ENCODE results near the gene PIGQ.

DNA sequence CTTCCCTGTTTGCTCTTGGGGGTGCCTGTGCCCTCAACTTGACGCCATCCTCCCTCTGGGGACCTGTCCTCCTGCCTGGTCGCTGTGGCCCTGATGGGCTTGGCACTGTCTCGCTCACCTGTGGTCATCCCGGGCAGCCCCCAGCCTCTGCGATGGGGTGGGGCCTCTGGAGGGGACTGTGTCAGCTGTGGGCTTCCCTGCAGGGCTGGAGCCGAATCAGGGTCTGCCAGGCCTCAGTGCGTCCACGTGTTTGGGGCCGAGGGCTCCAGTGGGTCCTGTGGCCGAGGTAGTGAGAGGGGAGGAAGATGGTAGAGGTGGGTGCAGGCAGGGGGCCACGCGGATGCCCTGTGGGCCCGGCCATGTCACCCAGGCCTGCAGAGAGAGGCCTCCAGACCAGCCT, 8.0 kb downstream of the PIGQ start:
- TF ChIP-seq POLR2A (IDR thresholded peaks at IDR 0.05) (no peak), POLR2AphosphoS5 (IDR thresholded peaks at IDR 0.05) (no peak)
- TF ChIP-seq, protein P1, sequence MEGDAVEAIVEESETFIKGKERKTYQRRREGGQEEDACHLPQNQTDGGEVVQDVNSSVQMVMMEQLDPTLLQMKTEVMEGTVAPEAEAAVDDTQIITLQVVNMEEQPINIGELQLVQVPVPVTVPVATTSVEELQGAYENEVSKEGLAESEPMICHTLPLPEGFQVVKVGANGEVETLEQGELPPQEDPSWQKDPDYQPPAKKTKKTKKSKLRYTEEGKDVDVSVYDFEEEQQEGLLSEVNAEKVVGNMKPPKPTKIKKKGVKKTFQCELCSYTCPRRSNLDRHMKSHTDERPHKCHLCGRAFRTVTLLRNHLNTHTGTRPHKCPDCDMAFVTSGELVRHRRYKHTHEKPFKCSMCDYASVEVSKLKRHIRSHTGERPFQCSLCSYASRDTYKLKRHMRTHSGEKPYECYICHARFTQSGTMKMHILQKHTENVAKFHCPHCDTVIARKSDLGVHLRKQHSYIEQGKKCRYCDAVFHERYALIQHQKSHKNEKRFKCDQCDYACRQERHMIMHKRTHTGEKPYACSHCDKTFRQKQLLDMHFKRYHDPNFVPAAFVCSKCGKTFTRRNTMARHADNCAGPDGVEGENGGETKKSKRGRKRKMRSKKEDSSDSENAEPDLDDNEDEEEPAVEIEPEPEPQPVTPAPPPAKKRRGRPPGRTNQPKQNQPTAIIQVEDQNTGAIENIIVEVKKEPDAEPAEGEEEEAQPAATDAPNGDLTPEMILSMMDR (IDR thresholded peaks at IDR 0.05), result no peak
